HepG2 (cell line): ENCODE measurements around the gene TFAP2A. TPM values are rescaled to one million over a fixed set of nuclear protein-coding genes. Genes with fewer than 3 reads are reported as not detected.

Experiments
- ATAC-seq: fragments of 200-7000 bp; cut with Tn5 transposase; 3 replicates; pipeline ENCODE4 v1.9.1; 2020; ENCODE audit warnings: mild to moderate bottlenecking, moderate library complexity
- BruUV-seq: library from RNA; stranded (reverse); fragments of 400-500 nt; replicated peaks from 2 replicates; lab custom pipeline; 2021; lab: Mats Ljungman, UMichigan
- CTCF ChIA-PET: fragments of 300-600 bp; formaldehyde crosslinking; extraction: SDS; loops from one replicate; lab custom pipeline; 2021; ENCODE audit warnings: low total read pairs, inconsistent platforms, low intra/inter-chr PET ratio; lab: Yijun Ruan, JAX
- POLR2A ChIA-PET: fragments of 350-600 bp; sonication (Branson Sonifier 250); formaldehyde crosslinking; loops from one replicate; lab custom pipeline; 2020; ENCODE audit warnings: antibody characterized with exemption, inconsistent platforms; lab: Yijun Ruan, JAX
- DNase-seq: peaks from one replicate; pipeline ENCODE4 v3.0.0-alpha.2; 2015; ENCODE audit warnings: low spot score
- FAIRE-seq: peaks from 3 replicates; lab custom pipeline; 2011; peaks lifted over from hg19 to GRCh38; lab: Jason Lieb, UNC
- H2AFZ ChIP-seq: one replicate; pipeline ENCODE4 v1.6.1; 2011; ENCODE audit warnings: low read length, inconsistent platforms
- H3K27ac ChIP-seq: fragments of 300-600 bp; 3 replicates; pipeline ENCODE4 v1.8.0; 2011; ENCODE audit warnings: mixed run types, mild to moderate bottlenecking, mixed read lengths, low read length, inconsistent platforms; ENCODE audit not compliant: insufficient read depth; ENCODE audit errors: extremely low read length
- H3K27me3 ChIP-seq, 2 experiments: fragments of 200-600 bp in 1 of 2; 2 replicates in 1 of 2; 3 replicates in 1 of 2; pipeline versions ENCODE4 v1.6.0 to v1.8.0; 2011; ENCODE audit warnings: low read length in 2 of 2, mild to moderate bottlenecking in 2 of 2, moderate library complexity in 2 of 2, inconsistent platforms in 1 of 2; ENCODE audit not compliant: insufficient read depth in 2 of 2, control insufficient read depth in 1 of 2
- H3K36me3 ChIP-seq, 2 experiments: fragments of 200-600 bp in 1 of 2; replicated peaks in 1 of 2; 2 replicates in 1 of 2; 3 replicates in 1 of 2; pipeline versions ENCODE4 v1.5.1 to v1.8.0; 2011; ENCODE audit warnings: low read length in 2 of 2, inconsistent platforms in 1 of 2; ENCODE audit not compliant: insufficient read depth in 2 of 2, control insufficient read depth in 1 of 2
- H3K4me1 ChIP-seq: 2 replicates; pipeline ENCODE4 v1.5.1; 2012; ENCODE audit warnings: low read length, inconsistent platforms; ENCODE audit not compliant: insufficient read depth
- H3K4me2 ChIP-seq: 2 replicates; pipeline ENCODE4 v1.6.0; 2011; ENCODE audit warnings: low read depth, low read length, inconsistent platforms
- H3K4me3 ChIP-seq, 3 experiments: fragments of 200-600 bp in 1 of 3; sonication (generic), shearing (Covaris generic) in 1 of 3; replicated peaks in 1 of 3; 2 replicates each; pipeline ENCODE4 v1.5.1; 2011 to 2016; ENCODE audit warnings: low read length in 3 of 3, inconsistent platforms in 2 of 3, low read depth in 2 of 3, mild to moderate bottlenecking in 2 of 3, control low read depth in 1 of 3, mixed read lengths in 1 of 3; ENCODE audit not compliant: insufficient read depth in 1 of 3
- H3K79me2 ChIP-seq: one replicate; pipeline ENCODE4 v1.6.1; 2011; ENCODE audit warnings: low read length, inconsistent platforms; ENCODE audit not compliant: insufficient read depth
- H3K9ac ChIP-seq: 2 replicates; pipeline ENCODE4 v1.6.0; 2011; ENCODE audit warnings: mild to moderate bottlenecking, low read depth, low read length, inconsistent platforms; ENCODE audit not compliant: insufficient read depth
- H3K9me3 ChIP-seq: 2 replicates; pipeline ENCODE4 v1.5.1; 2012; ENCODE audit warnings: mild to moderate bottlenecking, low read length
- H4K20me1 ChIP-seq: 2 replicates; pipeline ENCODE4 v1.6.0; 2011; ENCODE audit warnings: inconsistent platforms, mild to moderate bottlenecking, low read length, moderate library complexity; ENCODE audit not compliant: insufficient read depth
- ARNT ChIP-seq: fragments of 450-650 bp; IDR thresholded peaks from 2 replicates; pipeline ENCODE4 v1.6.1; 2017
- BRD4 ChIP-seq: sonication (generic); formaldehyde crosslinking; IDR thresholded peaks from 2 replicates; pipeline ENCODE4 v1.4.0; 2020; ENCODE audit warnings: missing genetic modification reagents
- EZH2 ChIP-seq: conservative IDR thresholded peaks from 2 replicates; pipeline ENCODE4 v1.6.1; 2012; ENCODE audit warnings: mild to moderate bottlenecking, low read depth, low read length, moderate library complexity
- HOXA5 ChIP-seq: sonication (generic); formaldehyde crosslinking; IDR thresholded peaks from 2 replicates; pipeline ENCODE4 v1.4.0; 2020; ENCODE audit warnings: missing genetic modification reagents
- KDM6A ChIP-seq: IDR thresholded peaks from 2 replicates; pipeline ENCODE4 v1.6.1; 2016; ENCODE audit warnings: low read depth
- RELA ChIP-seq: sonication (generic); formaldehyde crosslinking; IDR thresholded peaks from 2 replicates; pipeline ENCODE4 v1.4.0; 2020; ENCODE audit warnings: missing genetic modification reagents
- STAT5B ChIP-seq: sonication (generic); formaldehyde crosslinking; IDR thresholded peaks from 2 replicates; pipeline ENCODE4 v1.4.0; 2020; ENCODE audit warnings: missing genetic modification reagents
- YEATS4 ChIP-seq: sonication (generic); formaldehyde crosslinking; IDR thresholded peaks from 2 replicates; pipeline ENCODE4 v1.4.0; 2020; ENCODE audit warnings: missing genetic modification reagents, borderline replicate concordance
- ZNF143 ChIP-seq: sonication (generic); formaldehyde crosslinking; IDR thresholded peaks from 2 replicates; pipeline ENCODE4 v1.4.0; 2020; ENCODE audit warnings: missing genetic modification reagents
- ZNF33A ChIP-seq: sonication (generic); formaldehyde crosslinking; IDR thresholded peaks from 2 replicates; pipeline ENCODE4 v1.5.1; 2020; ENCODE audit warnings: missing genetic modification reagents, mild to moderate bottlenecking, moderate library complexity, borderline replicate concordance
- ZNF605 ChIP-seq: sonication (generic); formaldehyde crosslinking; IDR thresholded peaks from 2 replicates; pipeline ENCODE4 v1.8.0; 2022; ENCODE audit warnings: mild to moderate bottlenecking, missing genetic modification reagents
- WGBS: methylation state at CpG from one replicate; pipeline ENCODE4 v1.1.6; 2017; ENCODE audit warnings: low lambda C conversion rate; 5-methylcytosine and 5-hydroxymethylcytosine counted together
- in situ Hi-C: cut with HindIII; loops from 2 replicates; pipeline ENCODE4 v1.10.0; 2017; ENCODE audit warnings: low pct_unique_long_range_greater_than_20kb; ENCODE audit not compliant: extremely low pct_ligation_motif_present
- intact Hi-C: fragments of 100-400 bp; cut with micrococcal nuclease; formaldehyde crosslinking; loops from one replicate; pipeline ENCODE4 v1.10.0; 2022; ENCODE audit not compliant: unreplicated experiment
- polyA plus RNA-seq, 8 experiments: library from polyadenylated mRNA; depleted of rRNA in 3 of 8; stranded (reverse) in 7 of 8; unstranded in 1 of 8; fragments of >200 nt; fragmentation: Illumina TruSeq in 4 of 8; extraction: Trizol in 4 of 8; gene quantifications; 2 replicates each; pipeline versions ENCODE4 v1.2.1 to v1.2.3, GENCODE V29; 2011 to 2016; ENCODE audit warnings: low read depth in 4 of 8, missing spikeins in 1 of 8, mixed read lengths in 1 of 8; ENCODE audit not compliant: insufficient read depth in 1 of 8
- total RNA-seq, 5 experiments: library from RNA; depleted of rRNA; stranded (reverse); fragments of >200 nt; fragmentation: Illumina TruSeq; extraction: Trizol; gene quantifications; 2 replicates each; pipeline ENCODE4 v1.2.3, GENCODE V29; 2016; ENCODE audit warnings: low read depth in 1 of 5
- TF ChIP-seq, protein P1 (sequence below): IDR thresholded peaks from 2 replicates; pipeline ENCODE4 v1.6.1; 2016; ENCODE audit warnings: missing compliant biosample characterization, missing genetic modification reagents, borderline replicate concordance
- TF ChIP-seq, protein P2 (sequence below): sonication (generic); formaldehyde crosslinking; conservative IDR thresholded peaks from 2 replicates; pipeline ENCODE4 v1.4.0; 2020; ENCODE audit warnings: missing genetic modification reagents
- TF ChIP-seq, protein P3 (sequence below): sonication (generic); formaldehyde crosslinking; IDR thresholded peaks from 2 replicates; pipeline ENCODE4 v1.8.0; 2022; ENCODE audit warnings: mild to moderate bottlenecking, missing genetic modification reagents

TFAP2A gene
- total and polyA plus RNA-seq, 2 of the 13 experiments (the other 11 are each of a cell fraction or from before 2014, with no cell fraction given) = not detected

DNA sequence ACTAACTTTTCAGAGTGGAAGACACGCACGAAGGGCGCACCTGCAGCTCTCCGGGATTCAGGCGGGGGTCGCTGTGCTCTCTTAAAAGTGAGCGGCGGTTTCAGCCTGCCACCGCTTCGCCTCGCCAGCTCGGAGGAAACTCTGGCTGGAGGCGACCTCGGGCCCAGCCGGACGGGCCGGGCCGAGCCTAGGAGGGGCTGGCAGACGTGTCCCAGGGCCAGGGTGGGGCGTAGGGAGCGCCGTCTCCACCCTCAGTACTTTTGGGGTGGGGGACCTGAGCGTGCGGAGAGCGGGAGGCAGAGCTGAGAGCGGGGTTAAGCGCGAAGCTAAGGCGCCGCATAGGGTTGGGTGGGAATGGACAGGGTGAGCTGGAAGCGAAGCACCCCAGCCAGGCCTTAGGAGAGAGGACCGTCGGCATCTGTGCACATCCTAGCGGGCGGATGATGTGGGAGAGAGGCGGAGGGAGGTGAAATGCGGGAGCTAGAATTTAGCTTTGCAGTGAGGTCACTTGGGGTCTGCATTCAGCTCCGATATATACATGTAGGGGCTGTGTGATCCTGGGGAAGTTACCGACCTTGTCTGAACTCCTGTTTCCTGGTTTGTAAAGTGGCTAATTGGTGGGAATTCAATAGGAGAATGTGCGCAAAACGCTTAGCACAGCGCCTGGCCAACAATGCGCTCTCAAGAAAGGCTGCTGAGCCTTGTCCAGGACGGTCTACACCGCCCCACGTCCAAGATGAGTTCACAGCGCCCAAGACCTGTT is 6.5 kb upstream of the TFAP2A start:
- peak; percentile 80; the same call in 1 of the 2 replicates for TF ChIP-seq EZH2
- TF ChIP-seq STAT5B = no peak
- Histone ChIP-seq H3K4me2 (no peak overlapping the region), H3K4me3 (no peak overlapping the region), H3K36me3 (no peaks in the 10 kb centered on the region), H2AFZ (no peak overlapping the region), H3K79me2 (no peaks in the 10 kb centered on the region), H3K4me1 (no peaks in the 10 kb centered on the region), H4K20me1 (no peaks in the 10 kb centered on the region), H3K27ac (no peak overlapping the region), H3K27me3 (peaks cover 19 to 98% of the 10 kb centered on the region in 2 experiments), H3K9ac (no peak overlapping the region), H3K9me3 (no peaks in the 10 kb centered on the region)
- in situ Hi-C loops (loop anchor here (10.0 kb wide), 1 partner anchor 1167 kb away; no protein-coding TSS in a partner anchor), intact Hi-C loops (no loop called here)
- 29% methylated on average over 44 of the region's 47 CpGs for WGBS
- POLR2A ChIA-PET = no interaction called here
- CTCF ChIA-PET = no interaction called here
- FAIRE-seq (no peak), ATAC-seq (no peak), DNase-seq (no peak)
- BruUV-seq = no TSS peak

DNA sequence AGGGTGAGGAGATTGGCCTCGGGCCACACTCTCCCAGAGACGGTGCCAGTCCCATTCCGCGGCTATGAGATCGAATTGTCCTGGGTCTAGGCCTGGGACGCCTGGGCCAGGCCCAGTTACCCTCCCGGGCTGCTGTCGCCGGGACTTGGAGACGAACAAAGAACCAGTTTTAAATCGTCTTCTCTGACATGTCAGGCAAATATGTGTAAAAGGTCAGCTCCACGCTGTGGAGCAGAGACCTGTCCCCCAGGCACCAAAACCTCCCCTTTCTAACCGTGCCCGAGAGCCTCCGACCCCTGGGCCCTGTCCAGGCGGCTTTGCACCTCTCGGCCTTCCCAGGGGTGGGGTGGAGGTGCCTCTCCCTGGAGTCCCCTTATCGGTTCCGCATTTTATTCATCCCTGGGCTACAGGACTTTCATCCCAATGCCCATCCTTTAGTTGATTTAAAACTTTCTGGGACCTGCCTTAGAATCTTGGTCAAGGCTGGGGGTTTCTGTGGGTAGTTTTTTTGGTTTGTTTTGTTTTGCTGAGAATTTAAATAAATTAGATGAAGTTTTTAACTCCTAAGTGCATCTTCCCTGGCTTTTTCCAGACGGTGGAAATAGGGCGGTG is 5.8 kb upstream of the TFAP2A start:
- ChIA-PET POLR2A (no interaction called here), CTCF (no interaction called here)
- H3K79me2 ChIP-seq = no peaks in the 10 kb centered on the region
- H4K20me1 ChIP-seq = no peaks in the 10 kb centered on the region
- no peak overlapping the region for H2AFZ ChIP-seq
- H3K4me1 ChIP-seq = no peaks in the 10 kb centered on the region
- no peak overlapping the region for H3K9ac ChIP-seq
- in situ Hi-C loops (loop anchor here (10.0 kb wide), 1 partner anchor 1166 kb away; no protein-coding TSS in a partner anchor), intact Hi-C loops (no loop called here)
- no peak overlapping the region for H3K4me3 ChIP-seq
- H3K4me2 ChIP-seq = no peak overlapping the region
- 23% methylated on average over 14 of the region's 21 CpGs for WGBS
- no peaks in the 10 kb centered on the region for H3K36me3 ChIP-seq
- ATAC-seq = no peak
- no peak overlapping the region for H3K27ac ChIP-seq
- H3K9me3 ChIP-seq = no peaks in the 10 kb centered on the region
- BruUV-seq = no TSS peak
- FAIRE-seq = no peak
- no peak for DNase-seq
- peaks cover 19 to 100% of the 10 kb centered on the region in 2 experiments for H3K27me3 ChIP-seq
- TF ChIP-seq ZNF33A (no peak), HOXA5 (CRISPR knock-in tag) (no peak), ZNF605 (CRISPR knock-in tag) (no peak), RELA (CRISPR knock-in tag) (no peak), YEATS4 (CRISPR knock-in tag) (no peak), BRD4 (CRISPR knock-in tag) (no peak), KDM6A (CRISPR knock-in tag) (no peak), ZNF143 (CRISPR knock-in tag) (no peak), ARNT (no peak)
- TF ChIP-seq, protein P1, sequence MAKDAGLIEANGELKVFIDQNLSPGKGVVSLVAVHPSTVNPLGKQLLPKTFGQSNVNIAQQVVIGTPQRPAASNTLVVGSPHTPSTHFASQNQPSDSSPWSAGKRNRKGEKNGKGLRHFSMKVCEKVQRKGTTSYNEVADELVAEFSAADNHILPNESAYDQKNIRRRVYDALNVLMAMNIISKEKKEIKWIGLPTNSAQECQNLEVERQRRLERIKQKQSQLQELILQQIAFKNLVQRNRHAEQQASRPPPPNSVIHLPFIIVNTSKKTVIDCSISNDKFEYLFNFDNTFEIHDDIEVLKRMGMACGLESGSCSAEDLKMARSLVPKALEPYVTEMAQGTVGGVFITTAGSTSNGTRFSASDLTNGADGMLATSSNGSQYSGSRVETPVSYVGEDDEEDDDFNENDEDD (CRISPR knock-in tag) = no peak
- TF ChIP-seq, protein P2, sequence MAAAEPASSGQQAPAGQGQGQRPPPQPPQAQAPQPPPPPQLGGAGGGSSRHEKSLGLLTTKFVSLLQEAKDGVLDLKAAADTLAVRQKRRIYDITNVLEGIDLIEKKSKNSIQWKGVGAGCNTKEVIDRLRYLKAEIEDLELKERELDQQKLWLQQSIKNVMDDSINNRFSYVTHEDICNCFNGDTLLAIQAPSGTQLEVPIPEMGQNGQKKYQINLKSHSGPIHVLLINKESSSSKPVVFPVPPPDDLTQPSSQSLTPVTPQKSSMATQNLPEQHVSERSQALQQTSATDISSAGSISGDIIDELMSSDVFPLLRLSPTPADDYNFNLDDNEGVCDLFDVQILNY (CRISPR knock-in tag) = no peak
- TF ChIP-seq, protein P3, sequence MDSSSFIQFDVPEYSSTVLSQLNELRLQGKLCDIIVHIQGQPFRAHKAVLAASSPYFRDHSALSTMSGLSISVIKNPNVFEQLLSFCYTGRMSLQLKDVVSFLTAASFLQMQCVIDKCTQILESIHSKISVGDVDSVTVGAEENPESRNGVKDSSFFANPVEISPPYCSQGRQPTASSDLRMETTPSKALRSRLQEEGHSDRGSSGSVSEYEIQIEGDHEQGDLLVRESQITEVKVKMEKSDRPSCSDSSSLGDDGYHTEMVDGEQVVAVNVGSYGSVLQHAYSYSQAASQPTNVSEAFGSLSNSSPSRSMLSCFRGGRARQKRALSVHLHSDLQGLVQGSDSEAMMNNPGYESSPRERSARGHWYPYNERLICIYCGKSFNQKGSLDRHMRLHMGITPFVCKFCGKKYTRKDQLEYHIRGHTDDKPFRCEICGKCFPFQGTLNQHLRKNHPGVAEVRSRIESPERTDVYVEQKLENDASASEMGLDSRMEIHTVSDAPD (CRISPR knock-in tag) = no peak
